Measurements from ENCODE around the gene CLTB. TPM values are rescaled to one million over a fixed set of nuclear protein-coding genes. Genes with fewer than 3 reads are reported as not detected.

Gene CLTB
- total RNA-seq, 1 donor from 2014 or later = 117 TPM

DNA sequence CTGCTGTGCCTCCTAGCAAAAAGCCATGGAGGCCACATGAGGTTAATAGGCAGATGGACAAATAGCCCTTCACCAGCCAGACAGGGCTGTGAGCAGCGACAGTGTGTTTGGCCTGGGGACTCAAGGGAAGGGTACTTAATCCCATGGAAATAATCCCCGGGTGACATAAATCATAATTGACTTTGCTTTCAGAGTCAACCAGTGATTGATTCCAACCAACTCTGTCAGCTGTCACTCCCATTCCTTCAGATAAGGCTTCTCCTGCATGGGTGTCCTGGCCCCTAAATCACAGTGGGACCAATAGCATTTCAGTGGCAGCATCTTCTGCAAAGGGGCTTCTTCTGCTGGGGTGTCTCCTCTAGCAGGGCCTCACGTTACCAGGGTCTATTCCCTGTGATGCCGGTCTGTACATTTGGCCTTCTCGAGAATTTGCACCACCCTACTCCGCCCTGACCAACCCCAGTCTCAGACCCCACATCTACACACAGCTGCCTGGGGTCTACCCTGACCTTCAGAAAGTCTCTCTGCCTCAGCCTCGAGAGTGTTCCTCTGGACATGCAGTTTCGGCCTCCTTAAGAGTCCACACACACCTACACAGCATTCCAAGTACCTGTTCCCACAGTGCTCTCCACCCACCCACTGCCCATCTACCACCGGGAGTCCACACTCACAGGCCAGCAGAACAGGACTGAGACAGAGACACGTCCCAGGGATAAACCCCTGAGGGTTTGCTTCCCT, 3.7 kb downstream of the CLTB start:
- FAIRE-seq (no peak), DNase-seq (ENCODE audit: low read depth) (no peak)
- Mint-ChIP-seq H3K27ac (ENCODE audit: unreplicated experiment) (peak overlapping the region; percentile 29), H3K36me3 (ENCODE audit: low read depth, unreplicated experiment) (peaks cover 9% of the 10 kb centered on the region), H3K4me3 (ENCODE audit: unreplicated experiment) (no peak overlapping the region), H3K27me3 (ENCODE audit: low read depth, unreplicated experiment) (no peaks in the 10 kb centered on the region), H3K9me3 (ENCODE audit: unreplicated experiment) (no peaks in the 10 kb centered on the region), H3K4me1 (ENCODE audit: low read depth, unreplicated experiment) (peaks cover 25% of the 10 kb centered on the region)
- Histone ChIP-seq H3K27ac (ENCODE audit: low read depth, low read length) (no peak overlapping the region), H3K79me2 (ENCODE audit: insufficient read depth, low read length) (peaks cover 28% of the 10 kb centered on the region), H4K20me1 (ENCODE audit: insufficient read depth, low read length) (peaks cover 54% of the 10 kb centered on the region), H3K27me3 (ENCODE audit: insufficient read depth, low read length) (no peaks in the 10 kb centered on the region), H2AFZ (ENCODE audit: low read depth, low read length) (no peak overlapping the region), H3K4me1 (ENCODE audit: insufficient read depth, low read length) (peaks cover 11% of the 10 kb centered on the region), H3K9me3 (ENCODE audit: insufficient read depth, low read depth, low read length) (no peaks in the 10 kb centered on the region), H3K4me3 (ENCODE audit: insufficient read depth, low read depth, low read length) (no peak overlapping the region), H3K4me2 (ENCODE audit: low read length) (no peak overlapping the region), H3K9ac (ENCODE audit: low read length) (no peak overlapping the region), H3K36me3 (ENCODE audit: insufficient read depth, low read length) (no peaks in the 10 kb centered on the region)
- TF ChIP-seq, protein P1, sequence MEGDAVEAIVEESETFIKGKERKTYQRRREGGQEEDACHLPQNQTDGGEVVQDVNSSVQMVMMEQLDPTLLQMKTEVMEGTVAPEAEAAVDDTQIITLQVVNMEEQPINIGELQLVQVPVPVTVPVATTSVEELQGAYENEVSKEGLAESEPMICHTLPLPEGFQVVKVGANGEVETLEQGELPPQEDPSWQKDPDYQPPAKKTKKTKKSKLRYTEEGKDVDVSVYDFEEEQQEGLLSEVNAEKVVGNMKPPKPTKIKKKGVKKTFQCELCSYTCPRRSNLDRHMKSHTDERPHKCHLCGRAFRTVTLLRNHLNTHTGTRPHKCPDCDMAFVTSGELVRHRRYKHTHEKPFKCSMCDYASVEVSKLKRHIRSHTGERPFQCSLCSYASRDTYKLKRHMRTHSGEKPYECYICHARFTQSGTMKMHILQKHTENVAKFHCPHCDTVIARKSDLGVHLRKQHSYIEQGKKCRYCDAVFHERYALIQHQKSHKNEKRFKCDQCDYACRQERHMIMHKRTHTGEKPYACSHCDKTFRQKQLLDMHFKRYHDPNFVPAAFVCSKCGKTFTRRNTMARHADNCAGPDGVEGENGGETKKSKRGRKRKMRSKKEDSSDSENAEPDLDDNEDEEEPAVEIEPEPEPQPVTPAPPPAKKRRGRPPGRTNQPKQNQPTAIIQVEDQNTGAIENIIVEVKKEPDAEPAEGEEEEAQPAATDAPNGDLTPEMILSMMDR (IDR thresholded peaks at IDR 0.05; ENCODE audit: insufficient read depth, low read depth, low read length) = no peak
- no peak for TF ChIP-seq EZH2 (IDR thresholded peaks at IDR 0.05; ENCODE audit: insufficient read depth, low read length)

DNA sequence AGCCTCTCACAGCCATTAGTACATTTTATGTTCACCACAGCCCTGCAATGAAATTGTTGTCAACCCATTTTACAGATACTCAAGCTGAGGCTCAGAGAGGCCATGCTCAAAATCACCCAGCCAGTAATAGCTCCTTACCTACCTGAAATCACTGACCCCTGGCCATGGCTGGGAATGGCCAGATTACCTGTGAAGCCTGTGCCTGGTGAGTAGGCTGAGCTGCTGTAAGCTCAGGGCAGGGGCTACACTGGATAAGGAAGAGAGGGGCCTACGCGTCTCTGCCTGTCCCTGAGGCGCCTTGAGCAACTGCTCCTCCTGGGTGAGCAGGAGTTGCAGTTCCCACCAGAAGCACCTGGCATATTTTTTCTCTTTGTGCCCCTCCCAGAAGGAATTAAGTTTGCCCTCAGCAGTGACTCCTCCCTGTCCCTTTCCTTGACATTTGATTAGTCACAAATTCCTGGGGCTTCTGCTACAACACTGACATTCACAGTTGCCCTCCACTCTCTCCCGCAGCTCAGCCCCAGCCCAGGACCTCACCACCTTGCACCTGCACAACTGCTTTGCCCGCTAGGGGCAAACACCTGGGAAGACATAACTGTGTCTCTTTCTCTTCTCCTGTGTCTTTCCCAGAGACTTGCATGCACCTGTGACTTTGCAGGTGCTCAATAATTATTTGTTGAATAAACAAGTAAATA, 5.7 kb downstream of the CLTB start:
- H2AFZ ChIP-seq (ENCODE audit: low read depth, low read length) = no peak overlapping the region

More for the DNA sequence above, 5.7 kb downstream of the CLTB start:
- H3K36me3 Mint-ChIP-seq (ENCODE audit: low read depth, unreplicated experiment) = peaks cover 18% of the 10 kb centered on the region
- no peak overlapping the region for H3K27ac Mint-ChIP-seq (ENCODE audit: unreplicated experiment)
- no peaks in the 10 kb centered on the region for H3K27me3 ChIP-seq (ENCODE audit: insufficient read depth, low read length)
- peaks cover 22% of the 10 kb centered on the region for H3K79me2 ChIP-seq (ENCODE audit: insufficient read depth, low read length)
- no peak overlapping the region for H3K9ac ChIP-seq (ENCODE audit: low read length)
- no peak overlapping the region for H3K4me2 ChIP-seq (ENCODE audit: low read length)
- H3K4me1 Mint-ChIP-seq (ENCODE audit: low read depth, unreplicated experiment) = peaks cover 20% of the 10 kb centered on the region
- no peaks in the 10 kb centered on the region for H3K9me3 Mint-ChIP-seq (ENCODE audit: unreplicated experiment)
- H3K27ac ChIP-seq (ENCODE audit: low read depth, low read length) = no peak overlapping the region
- TF ChIP-seq, protein P1 (IDR thresholded peaks at IDR 0.05; ENCODE audit: insufficient read depth, low read depth, low read length) = no peak
- no peak for TF ChIP-seq EZH2 (IDR thresholded peaks at IDR 0.05; ENCODE audit: insufficient read depth, low read length)
- no peak for DNase-seq (ENCODE audit: low read depth)
- no peaks in the 10 kb centered on the region for H3K9me3 ChIP-seq (ENCODE audit: insufficient read depth, low read depth, low read length)
- no peaks in the 10 kb centered on the region for H3K27me3 Mint-ChIP-seq (ENCODE audit: low read depth, unreplicated experiment)
- no peak overlapping the region for H3K4me3 ChIP-seq (ENCODE audit: insufficient read depth, low read depth, low read length)
- H4K20me1 ChIP-seq (ENCODE audit: insufficient read depth, low read length) = peaks cover 53% of the 10 kb centered on the region
- H3K36me3 ChIP-seq (ENCODE audit: insufficient read depth, low read length) = peaks cover 2% of the 10 kb centered on the region
- no peak for FAIRE-seq
- H3K4me1 ChIP-seq (ENCODE audit: insufficient read depth, low read length) = peaks cover 2% of the 10 kb centered on the region
- peak overlapping the region; percentile 36 for H3K4me3 Mint-ChIP-seq (ENCODE audit: unreplicated experiment)
